Measurements from ENCODE around the gene ACADVL. TPM values are rescaled to one million over a fixed set of nuclear protein-coding genes. Genes with fewer than 3 reads are reported as not detected.

ACADVL gene
- total RNA-seq, 1 donor from 2014 or later: 281 TPM

DNA sequence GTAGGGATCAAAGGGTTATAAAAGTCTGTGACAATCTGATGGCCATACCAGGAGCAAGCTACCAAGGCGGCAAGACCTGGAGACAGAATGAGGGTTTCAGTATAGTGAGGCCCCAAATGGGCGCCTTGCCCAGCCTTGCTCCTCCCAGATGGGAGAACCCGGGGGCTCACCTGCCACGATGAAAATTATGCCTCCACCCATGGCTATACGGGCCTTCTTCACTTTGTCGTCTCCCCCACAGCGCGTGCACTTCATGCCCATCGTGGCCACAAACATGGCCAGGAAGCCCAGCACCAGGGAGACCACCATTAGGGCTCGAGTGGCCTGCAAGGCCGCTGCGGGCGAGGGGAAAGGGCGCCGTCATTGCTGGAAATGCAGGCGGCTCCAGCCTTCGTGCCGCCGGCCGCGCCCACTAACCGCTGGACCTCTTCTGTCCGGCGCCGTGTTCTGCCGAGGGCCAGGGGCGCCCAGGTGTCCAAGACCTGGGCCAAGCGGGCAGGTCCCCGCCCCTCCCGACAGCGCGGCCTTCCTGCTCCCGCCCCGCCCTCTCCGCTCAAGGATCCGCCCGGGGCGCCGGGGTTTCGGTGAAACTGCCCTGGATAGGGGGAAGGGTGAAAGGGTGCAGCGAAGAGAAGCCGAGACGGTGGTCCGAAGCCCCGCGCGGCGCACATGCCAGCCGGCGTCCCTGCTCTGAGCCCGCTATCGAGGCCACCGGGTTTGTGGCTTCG lies 41.1 kb downstream of the ACADVL start:
- DNase-seq (ENCODE audit: low spot score): peak; percentile 31
- TF ChIP-seq, protein P1, sequence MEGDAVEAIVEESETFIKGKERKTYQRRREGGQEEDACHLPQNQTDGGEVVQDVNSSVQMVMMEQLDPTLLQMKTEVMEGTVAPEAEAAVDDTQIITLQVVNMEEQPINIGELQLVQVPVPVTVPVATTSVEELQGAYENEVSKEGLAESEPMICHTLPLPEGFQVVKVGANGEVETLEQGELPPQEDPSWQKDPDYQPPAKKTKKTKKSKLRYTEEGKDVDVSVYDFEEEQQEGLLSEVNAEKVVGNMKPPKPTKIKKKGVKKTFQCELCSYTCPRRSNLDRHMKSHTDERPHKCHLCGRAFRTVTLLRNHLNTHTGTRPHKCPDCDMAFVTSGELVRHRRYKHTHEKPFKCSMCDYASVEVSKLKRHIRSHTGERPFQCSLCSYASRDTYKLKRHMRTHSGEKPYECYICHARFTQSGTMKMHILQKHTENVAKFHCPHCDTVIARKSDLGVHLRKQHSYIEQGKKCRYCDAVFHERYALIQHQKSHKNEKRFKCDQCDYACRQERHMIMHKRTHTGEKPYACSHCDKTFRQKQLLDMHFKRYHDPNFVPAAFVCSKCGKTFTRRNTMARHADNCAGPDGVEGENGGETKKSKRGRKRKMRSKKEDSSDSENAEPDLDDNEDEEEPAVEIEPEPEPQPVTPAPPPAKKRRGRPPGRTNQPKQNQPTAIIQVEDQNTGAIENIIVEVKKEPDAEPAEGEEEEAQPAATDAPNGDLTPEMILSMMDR (IDR thresholded peaks at IDR 0.05; ENCODE audit: unreplicated experiment): no peak
- H3K27me3 Mint-ChIP-seq (ENCODE audit: unreplicated experiment): peaks cover 11% of the 10 kb centered on the region
- H3K4me3 Mint-ChIP-seq (ENCODE audit: unreplicated experiment): no peak overlapping the region
- H3K36me3 Mint-ChIP-seq (ENCODE audit: low read depth, unreplicated experiment): peaks cover 14% of the 10 kb centered on the region
- H3K9me3 Mint-ChIP-seq (ENCODE audit: unreplicated experiment): no peaks in the 10 kb centered on the region
- H3K4me1 Mint-ChIP-seq (ENCODE audit: unreplicated experiment): peaks cover 17% of the 10 kb centered on the region
- H3K27ac Mint-ChIP-seq (ENCODE audit: unreplicated experiment): no peak overlapping the region

DNA sequence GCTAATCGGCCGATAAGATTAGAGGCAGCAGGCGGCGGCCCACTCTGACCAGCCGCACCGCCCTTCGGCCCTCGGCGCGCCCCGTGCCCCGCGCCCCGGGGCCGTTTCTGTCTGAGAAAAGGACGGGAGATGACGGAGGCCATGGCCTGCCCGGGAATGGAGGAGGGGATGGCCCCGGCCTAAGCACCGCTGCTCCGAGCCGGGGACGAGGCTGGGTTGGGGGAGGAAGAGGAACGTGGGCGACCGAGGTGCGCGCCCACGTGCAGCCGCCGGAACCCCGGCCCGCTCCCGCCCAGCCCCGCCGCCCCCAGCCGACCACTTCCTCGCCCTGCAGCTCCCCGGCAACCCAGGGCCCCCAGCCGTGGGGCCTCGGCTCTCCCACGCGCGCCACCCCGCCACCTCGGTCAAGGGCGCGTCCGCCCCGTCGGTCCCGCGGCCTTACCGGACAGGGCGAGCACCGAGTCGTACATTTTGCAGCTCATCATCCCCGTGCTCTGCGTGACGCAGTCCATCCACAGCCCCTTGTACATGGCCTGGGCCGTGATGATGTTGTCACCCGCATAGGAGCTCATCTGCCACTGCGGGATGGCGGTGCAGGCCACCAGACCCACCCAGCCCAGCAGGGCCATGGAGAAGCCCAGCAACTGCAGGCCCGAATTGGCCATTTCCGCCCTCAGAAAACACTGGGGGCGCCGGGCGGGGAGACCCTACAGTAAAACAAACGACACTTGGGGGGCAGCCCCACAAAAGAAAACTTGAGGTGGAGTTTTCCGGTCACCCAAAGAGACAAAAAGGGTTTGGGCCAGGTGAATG lies 41.8 kb downstream of the ACADVL start:
- Mint-ChIP-seq H3K27ac (ENCODE audit: unreplicated experiment) (peak overlapping the region; percentile 77), H3K4me3 (ENCODE audit: unreplicated experiment) (peak overlapping the region; percentile 93), H3K9me3 (ENCODE audit: unreplicated experiment) (no peaks in the 10 kb centered on the region), H3K4me1 (ENCODE audit: unreplicated experiment) (peaks cover 17% of the 10 kb centered on the region), H3K36me3 (ENCODE audit: low read depth, unreplicated experiment) (peaks cover 9% of the 10 kb centered on the region), H3K27me3 (ENCODE audit: unreplicated experiment) (peaks cover 9% of the 10 kb centered on the region)
- DNase-seq (ENCODE audit: low spot score): peak; percentile 26
- TF ChIP-seq, protein P1 (IDR thresholded peaks at IDR 0.05; ENCODE audit: unreplicated experiment): no peak

DNA sequence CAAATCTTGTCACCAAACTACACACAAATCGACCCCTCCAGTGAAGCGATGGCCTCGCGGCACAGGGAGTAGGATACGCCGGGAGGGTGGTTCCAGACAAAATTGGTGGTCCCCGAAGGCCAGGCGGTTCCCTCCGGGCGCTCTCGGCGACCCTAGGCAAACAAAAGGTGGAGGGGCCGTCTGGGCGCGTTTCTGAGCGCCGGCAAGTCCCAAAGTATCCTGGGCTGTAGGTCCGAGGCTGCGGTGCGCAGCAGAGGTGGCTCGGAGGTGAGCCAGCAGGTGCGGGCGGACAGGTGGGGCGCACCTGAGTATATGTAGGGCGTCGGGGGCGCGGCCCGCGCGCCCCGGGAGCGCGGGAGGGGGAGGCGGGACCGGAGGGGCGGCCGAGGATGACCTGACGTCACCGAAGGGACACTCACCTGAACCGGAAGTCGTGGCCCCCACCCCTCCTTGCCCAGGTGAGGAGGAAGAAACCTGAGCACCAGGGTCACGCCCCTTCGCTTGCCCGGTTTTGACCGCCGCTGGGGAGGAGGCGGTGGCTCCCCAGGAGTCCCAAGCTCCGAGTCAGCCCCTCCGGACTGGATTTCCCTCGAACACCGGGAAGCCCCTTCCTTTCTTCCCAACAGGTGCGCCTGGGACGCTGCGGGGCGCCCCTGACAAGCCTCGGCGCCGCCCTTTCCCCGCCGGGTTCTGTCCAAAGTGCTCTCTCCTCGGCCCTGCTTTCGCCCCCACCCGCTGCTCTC lies 42.6 kb downstream of the ACADVL start, which contains the start of gene CLDN7:
Gene CLDN7, minus strand, starts transcription at position 287 of the 743 bp plus-strand sequence. CDS start 435 bp downstream, outside the sequence.
- Mint-ChIP-seq H3K4me3 (ENCODE audit: unreplicated experiment) (peak within 1 kb of the TSS; percentile 96), H3K27me3 (ENCODE audit: unreplicated experiment) (peaks cover 9% of the 10 kb centered on the region), H3K36me3 (ENCODE audit: low read depth, unreplicated experiment) (peaks cover 6% of the 10 kb centered on the region), H3K4me1 (ENCODE audit: unreplicated experiment) (peaks cover 20% of the 10 kb centered on the region), H3K9me3 (ENCODE audit: unreplicated experiment) (no peaks in the 10 kb centered on the region), H3K27ac (ENCODE audit: unreplicated experiment) (peak within 1 kb of the TSS; percentile 80)
- TF ChIP-seq, protein P1 (IDR thresholded peaks at IDR 0.05; ENCODE audit: unreplicated experiment): no peak
- DNase-seq (ENCODE audit: low spot score): peak; percentile 26

DNA sequence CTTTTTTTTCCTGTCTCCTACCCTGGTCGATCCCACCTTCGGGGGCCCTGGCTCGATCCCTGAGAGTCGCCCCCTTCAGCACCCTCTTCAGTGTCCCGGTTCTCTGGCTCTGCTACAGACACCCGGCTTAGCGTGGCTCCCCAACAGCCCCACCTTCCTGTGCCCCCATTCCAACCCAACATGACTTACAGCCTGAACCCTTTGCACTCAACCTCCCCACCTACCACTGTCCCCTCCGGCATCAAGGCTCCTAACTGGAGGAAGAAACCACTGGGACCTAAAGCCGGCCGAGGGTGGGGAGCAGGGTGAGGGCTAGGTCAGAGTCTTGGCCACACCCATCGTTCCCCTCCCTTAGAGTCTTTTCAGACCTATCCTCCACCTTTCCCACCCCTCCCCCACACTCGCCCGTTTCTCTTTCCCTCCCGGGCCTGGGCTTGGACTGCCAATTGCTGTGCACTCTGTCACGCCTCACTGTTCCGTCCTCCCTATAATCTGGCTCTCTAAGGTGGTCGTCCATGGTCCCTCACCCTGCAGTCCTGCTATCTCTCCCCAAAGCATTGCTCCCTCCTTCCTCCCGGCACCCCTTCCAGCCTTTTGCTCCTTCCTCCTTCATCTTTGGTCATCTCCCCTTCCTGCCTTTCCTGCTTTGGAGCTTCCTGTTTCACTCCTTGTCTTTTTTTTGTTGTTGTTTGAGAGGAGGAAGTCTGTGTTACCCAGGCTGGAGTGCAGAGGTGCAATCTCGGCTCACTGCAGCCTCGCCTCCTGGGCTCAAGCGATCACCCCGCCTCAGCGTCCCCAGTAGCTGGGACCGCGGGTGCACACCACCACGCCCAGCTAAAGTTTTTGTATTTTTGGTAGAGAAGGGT lies 43.4 kb downstream of the ACADVL start:
- TF ChIP-seq, protein P1 (IDR thresholded peaks at IDR 0.05; ENCODE audit: unreplicated experiment): no peak
- H3K27me3 Mint-ChIP-seq (ENCODE audit: unreplicated experiment): peaks cover 9% of the 10 kb centered on the region
- H3K4me3 Mint-ChIP-seq (ENCODE audit: unreplicated experiment): peak overlapping the region; percentile 96
- H3K36me3 Mint-ChIP-seq (ENCODE audit: low read depth, unreplicated experiment): peaks cover 6% of the 10 kb centered on the region
- H3K9me3 Mint-ChIP-seq (ENCODE audit: unreplicated experiment): no peaks in the 10 kb centered on the region
- H3K4me1 Mint-ChIP-seq (ENCODE audit: unreplicated experiment): peaks cover 20% of the 10 kb centered on the region
- H3K27ac Mint-ChIP-seq (ENCODE audit: unreplicated experiment): peak overlapping the region; percentile 80
- DNase-seq (ENCODE audit: low spot score): peak; percentile 55

Data from endothelial cell (in vitro differentiated cells).